Left ventricle myocardium inferior (tissue), 1 donor: ENCODE measurements around the gene MACO1. TPM values are rescaled to one million over a fixed set of nuclear protein-coding genes. Genes with fewer than 3 reads are reported as not detected.
"Not testable (repeated sequence)": the region's sequence is repeated elsewhere in the genome, so short reads cannot be mapped to it uniquely, and the experiment has no call there.

Experiments
- DNase-seq: peaks from one replicate; pipeline ENCODE4 v3.0.0-alpha.2; 2020
- H3K27ac ChIP-seq: fragments of 200-600 bp; replicated peaks from 2 replicates; pipeline ENCODE4 v1.8.0; 2021
- H3K27me3 ChIP-seq: fragments of 200-600 bp; 2 replicates; pipeline ENCODE4 v1.8.0; 2021; ENCODE audit warnings: low read depth
- H3K36me3 ChIP-seq: fragments of 200-600 bp; 2 replicates; pipeline ENCODE4 v1.8.0; 2021
- H3K4me1 ChIP-seq: fragments of 200-600 bp; 2 replicates; pipeline ENCODE4 v1.8.0; 2021
- H3K4me3 ChIP-seq: fragments of 200-600 bp; 2 replicates; pipeline ENCODE4 v1.8.0; 2021; ENCODE audit warnings: mild to moderate bottlenecking, moderate library complexity
- H3K9me3 ChIP-seq: fragments of 200-600 bp; replicated peaks from 2 replicates; pipeline ENCODE4 v1.8.0; 2021
- CTCF ChIP-seq: fragments of 200-600 bp; IDR thresholded peaks from 2 replicates; pipeline ENCODE4 v1.8.0; 2021; ENCODE audit warnings: antibody characterized with exemption, mild to moderate bottlenecking, borderline replicate concordance
- intact Hi-C: fragments of 100-400 bp; cut with micrococcal nuclease; formaldehyde crosslinking; loops from one replicate; pipeline ENCODE4 v1.11.0; 2022
- total RNA-seq: library from RNA; stranded (reverse); fragmentation: NEBNext Ultra II Directional; extraction: Animal tissue kit (Norgen Biotek cat#: 25700); gene quantifications from one replicate; pipeline ENCODE4 v1.2.1, GENCODE V29; 2021
- donor health status: DM: no; HTN: yes; CAD: no; lungs with severe emphysema.

Gene MACO1
- total RNA-seq, 1 donor from 2014 or later: 12.9 TPM

- no peak for DNase-seq
- intact Hi-C loops: no loop called here
- no peak for TF ChIP-seq CTCF
- no peak overlapping the region for H3K27ac ChIP-seq
- no peaks in the 10 kb centered on the region for H3K36me3 ChIP-seq
- peaks cover 10% of the 10 kb centered on the region for H3K4me1 ChIP-seq
- no peak overlapping the region for H3K4me3 ChIP-seq
- H3K27me3 ChIP-seq: no peaks in the 10 kb centered on the region
- H3K9me3 ChIP-seq: no peaks in the 10 kb centered on the region
Observed at GRCh38 chr1:25505656-25506385, 75.1 kb downstream of the MACO1 start.

- DNase-seq, H3K4me1 ChIP-seq, intact Hi-C loops, H3K9me3 ChIP-seq, H3K27me3 ChIP-seq, H3K27ac ChIP-seq, H3K36me3 ChIP-seq: not testable (repeated sequence)
- peak overlapping the region; percentile 25 for H3K4me3 ChIP-seq
Observed at GRCh38 chr1:25506566-25507463, 76.1 kb downstream of the MACO1 start.

- no peak for TF ChIP-seq CTCF
- intact Hi-C loops: no loop called here
- no peaks in the 10 kb centered on the region for H3K27me3 ChIP-seq
- H3K4me1 ChIP-seq: no peaks in the 10 kb centered on the region
- no peak for DNase-seq
- no peak overlapping the region for H3K4me3 ChIP-seq
- no peaks in the 10 kb centered on the region for H3K36me3 ChIP-seq
- no peak overlapping the region for H3K27ac ChIP-seq
- peaks cover 7% of the 10 kb centered on the region for H3K9me3 ChIP-seq
Observed at GRCh38 chr1:25513666-25514065, 83.0 kb downstream of the MACO1 start.

- intact Hi-C loops: no loop called here
- no peak for DNase-seq
- Histone ChIP-seq H3K9me3 (peaks cover 7% of the 10 kb centered on the region), H3K36me3 (no peaks in the 10 kb centered on the region), H3K27ac (no peak overlapping the region), H3K4me3 (no peak overlapping the region), H3K27me3 (no peaks in the 10 kb centered on the region), H3K4me1 (no peaks in the 10 kb centered on the region)
- TF ChIP-seq CTCF: no peak
Observed at GRCh38 chr1:25515033-25515432, 84.3 kb downstream of the MACO1 start.

GRCh38 chr1:25516686-25517085 is 86.0 kb downstream of the MACO1 start:
- Histone ChIP-seq H3K36me3 (no peaks in the 10 kb centered on the region), H3K27ac (no peak overlapping the region), H3K9me3 (peaks cover 7% of the 10 kb centered on the region), H3K4me3 (no peak overlapping the region), H3K4me1 (no peaks in the 10 kb centered on the region), H3K27me3 (no peaks in the 10 kb centered on the region)
- no peak for DNase-seq
- intact Hi-C loops: no loop called here
- no peak for TF ChIP-seq CTCF
